Stomach smooth muscle (tissue), 2 donors: ENCODE results near the gene DHODH.
"Not testable (repeated sequence)": the region's sequence is repeated elsewhere in the genome, so short reads cannot be mapped to it uniquely, and the experiment has no call there.

Source experiments
- H3K27ac ChIP-seq: one replicate; pipeline ENCODE4 v1.7.0; 2013; ENCODE audit warnings: mild to moderate bottlenecking, low read length, inconsistent platforms
- H3K27me3 ChIP-seq, 2 donors: one replicate each; pipeline ENCODE4 v1.7.0; 2013; ENCODE audit warnings: low read length in 2 of 2; ENCODE audit not compliant: insufficient read depth in 2 of 2, control insufficient read depth in 1 of 2
- H3K36me3 ChIP-seq, 2 donors: one replicate each; pipeline ENCODE4 v1.7.0; 2013; ENCODE audit warnings: low read length in 2 of 2; ENCODE audit not compliant: control insufficient read depth in 2 of 2, insufficient read depth in 2 of 2
- H3K4me1 ChIP-seq: one replicate; pipeline ENCODE4 v1.7.0; 2013; ENCODE audit warnings: low read length; ENCODE audit not compliant: control insufficient read depth, insufficient read depth
- H3K4me3 ChIP-seq, 2 donors: one replicate each; pipeline ENCODE4 v1.7.0; 2013; ENCODE audit warnings: low read length in 2 of 2
- H3K9ac ChIP-seq, 2 donors: one replicate each; pipeline ENCODE4 v1.7.0; 2013; ENCODE audit warnings: low read length in 2 of 2, mild to moderate bottlenecking in 1 of 2
- H3K9me3 ChIP-seq, 2 donors: one replicate each; pipeline ENCODE4 v1.7.0; 2013; ENCODE audit warnings: low read length in 2 of 2; ENCODE audit not compliant: control insufficient read depth in 2 of 2
- donor health status: healthy.
- donor health status: Pancreatic carcinoma.

The DHODH gene

GRCh38 chr16:72055911-72056310 lies 47.4 kb downstream of the DHODH start:
- Histone ChIP-seq H3K4me3 (no peak overlapping the region), H3K36me3 (no peaks in the 10 kb centered on the region), H3K9ac (no peak overlapping the region), H3K27ac (no peak overlapping the region), H3K4me1 (no peaks in the 10 kb centered on the region), H3K9me3 (no peaks in the 10 kb centered on the region), H3K27me3 (no peaks in the 10 kb centered on the region)

DNA sequence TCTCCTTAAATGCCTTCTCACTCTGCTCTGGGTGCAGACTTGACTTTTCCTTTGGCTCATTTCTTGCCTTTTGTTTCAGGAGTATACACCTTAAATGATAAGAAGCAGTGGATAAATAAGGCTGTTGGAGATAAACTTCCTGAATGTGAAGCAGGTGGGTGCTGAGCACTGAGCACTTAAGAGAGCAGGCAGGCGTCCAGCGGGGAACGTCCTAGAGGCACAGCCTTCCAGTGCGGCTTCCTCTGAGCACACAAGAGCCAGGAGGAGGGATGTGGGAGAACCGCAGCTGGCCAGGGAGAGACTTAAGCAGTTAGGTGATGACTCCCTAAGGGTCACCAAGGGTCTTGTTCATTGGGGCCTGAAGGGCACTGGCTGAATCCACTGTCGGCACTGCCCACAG lies 48.8 kb downstream of the DHODH start:
- H3K36me3 ChIP-seq, H3K27ac ChIP-seq, H3K9ac ChIP-seq, H3K4me3 ChIP-seq, H3K27me3 ChIP-seq, H3K4me1 ChIP-seq, H3K9me3 ChIP-seq: not testable (repeated sequence)

DNA sequence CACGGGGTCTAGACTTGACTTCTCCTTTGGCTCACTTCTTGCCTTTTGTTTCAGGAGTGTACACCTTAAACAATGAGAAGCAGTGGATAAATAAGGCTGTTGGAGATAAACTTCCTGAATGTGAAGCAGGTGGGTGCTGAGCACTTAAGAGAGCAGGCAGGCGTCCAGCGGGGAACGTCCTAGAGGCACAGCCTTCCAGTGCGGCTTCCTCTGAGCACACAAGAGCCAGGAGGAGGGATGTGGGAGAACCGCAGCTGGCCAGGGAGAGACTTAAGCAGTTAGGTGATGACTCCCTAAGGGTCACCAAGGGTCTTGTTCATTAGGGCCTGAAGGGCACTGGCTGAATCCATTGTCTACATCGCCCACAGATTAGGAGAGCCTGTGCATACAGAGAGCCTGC lies 50.5 kb downstream of the DHODH start:
- H3K36me3 ChIP-seq, H3K4me3 ChIP-seq, H3K9ac ChIP-seq, H3K4me1 ChIP-seq, H3K27me3 ChIP-seq, H3K9me3 ChIP-seq, H3K27ac ChIP-seq: not testable (repeated sequence)

GRCh38 chr16:72060405-72060804 lies 51.9 kb downstream of the DHODH start:
- no peaks in the 10 kb centered on the region for H3K36me3 ChIP-seq

GRCh38 chr16:72061564-72061963 lies 53.0 kb downstream of the DHODH start:
- Histone ChIP-seq H3K4me1 (no peaks in the 10 kb centered on the region), H3K9ac (no peak overlapping the region), H3K36me3 (no peaks in the 10 kb centered on the region), H3K9me3 (no peaks in the 10 kb centered on the region), H3K4me3 (no peak overlapping the region), H3K27ac (no peak overlapping the region), H3K27me3 (no peaks in the 10 kb centered on the region)

More at GRCh38 chr16:72060405-72060804, 51.9 kb downstream of the DHODH start:
- H3K4me3 ChIP-seq: no peak overlapping the region
- H3K27me3 ChIP-seq: no peaks in the 10 kb centered on the region
- no peaks in the 10 kb centered on the region for H3K9me3 ChIP-seq
- no peak overlapping the region for H3K9ac ChIP-seq
- no peaks in the 10 kb centered on the region for H3K4me1 ChIP-seq
- no peak overlapping the region for H3K27ac ChIP-seq

- Histone ChIP-seq H3K9me3 (no peaks in the 10 kb centered on the region), H3K4me3 (no peak overlapping the region), H3K9ac (no peak overlapping the region), H3K36me3 (no peaks in the 10 kb centered on the region), H3K27me3 (no peaks in the 10 kb centered on the region), H3K27ac (no peak overlapping the region), H3K4me1 (no peaks in the 10 kb centered on the region)
Observed at GRCh38 chr16:72064361-72064894, 55.9 kb downstream of the DHODH start.

DNA sequence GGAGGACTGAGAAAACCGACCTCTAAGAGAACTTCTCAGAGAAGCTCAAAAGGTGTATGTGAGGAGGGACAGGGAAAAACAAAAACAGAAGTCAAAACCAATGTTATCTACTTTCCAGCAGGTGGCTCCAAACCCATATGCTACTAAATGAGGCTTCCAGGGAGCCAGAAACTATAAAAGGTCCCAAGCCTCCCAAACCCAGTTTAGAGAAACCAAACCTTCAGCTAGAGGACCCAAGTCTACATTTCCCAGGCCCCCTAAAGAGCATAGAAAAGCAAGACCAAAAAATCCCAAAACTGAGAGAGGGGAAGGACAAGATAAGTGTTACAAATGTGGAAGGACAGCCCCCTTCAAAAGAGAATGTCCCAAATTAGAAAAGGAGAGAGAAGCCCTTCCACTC lies 58.2 kb downstream of the DHODH start:
- Histone ChIP-seq H3K4me1 (no peaks in the 10 kb centered on the region), H3K9ac (no peak overlapping the region), H3K27me3 (no peaks in the 10 kb centered on the region), H3K9me3 (no peaks in the 10 kb centered on the region), H3K27ac (no peak overlapping the region), H3K4me3 (no peak overlapping the region), H3K36me3 (no peaks in the 10 kb centered on the region)

DNA sequence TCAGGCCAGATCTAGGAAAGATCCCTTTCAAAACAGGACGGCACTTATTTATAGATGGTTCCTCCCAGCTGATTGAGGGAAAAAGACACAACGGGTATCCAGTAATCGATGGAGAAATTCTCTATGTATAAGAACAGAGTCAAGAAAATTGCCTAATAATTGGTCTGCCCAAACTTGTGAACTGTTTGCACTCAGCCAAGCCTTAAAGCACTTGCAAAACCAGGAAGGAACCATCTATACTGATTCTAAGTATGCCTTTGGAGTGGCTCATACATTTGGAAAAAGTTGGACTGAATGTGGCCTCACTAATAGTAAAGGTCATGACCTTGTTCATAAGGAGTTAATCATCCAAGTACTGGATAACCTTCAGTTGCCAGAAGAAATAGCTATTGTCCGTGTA lies 60.4 kb downstream of the DHODH start:
- Histone ChIP-seq H3K27ac (no peak overlapping the region), H3K4me3 (no peak overlapping the region), H3K4me1 (peaks cover 11% of the 10 kb centered on the region), H3K27me3 (no peaks in the 10 kb centered on the region), H3K9me3 (no peaks in the 10 kb centered on the region), H3K36me3 (no peaks in the 10 kb centered on the region), H3K9ac (no peak overlapping the region)

DNA sequence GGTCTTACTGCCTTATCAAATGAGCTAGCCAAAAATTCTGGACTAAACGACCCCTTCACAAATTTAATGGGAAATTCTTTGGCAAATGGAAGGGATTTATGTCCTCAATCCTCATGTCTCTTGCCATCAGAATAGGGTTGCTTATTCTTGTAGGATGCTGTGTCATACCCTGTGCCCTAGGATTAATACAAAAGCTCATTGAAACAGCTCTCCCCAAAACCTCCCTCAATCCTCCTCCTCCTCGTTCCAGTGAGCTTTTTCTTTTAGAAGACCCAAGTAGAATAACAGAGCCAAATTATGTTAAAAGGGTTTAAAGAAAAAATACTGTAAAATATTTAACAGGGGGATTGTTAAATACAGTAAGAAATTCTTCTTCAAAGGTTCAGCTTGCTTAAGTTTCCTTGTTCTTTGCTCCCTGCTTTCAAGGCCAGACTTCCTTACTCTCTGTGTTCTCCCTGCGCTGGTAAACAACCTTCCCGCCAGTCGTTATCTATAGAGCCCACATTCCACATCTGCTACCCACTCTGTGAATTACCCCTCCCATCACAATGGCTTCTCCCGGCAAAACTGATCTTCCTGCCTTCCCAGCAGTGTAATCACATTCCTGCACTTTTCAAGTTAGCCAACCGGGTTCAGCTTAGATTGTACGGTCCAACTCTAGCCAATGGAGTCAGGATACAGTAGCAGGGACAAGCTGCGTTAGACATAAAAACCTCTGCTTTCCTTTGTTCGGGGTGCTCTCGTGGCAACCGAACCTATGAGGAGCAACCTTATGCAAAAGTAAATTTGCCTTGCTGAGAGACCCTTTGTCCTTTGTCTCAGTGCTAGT lies 64.2 kb downstream of the DHODH start:
- Histone ChIP-seq H3K4me3 (no peak overlapping the region), H3K9me3 (no peaks in the 10 kb centered on the region), H3K27me3 (no peaks in the 10 kb centered on the region), H3K9ac (no peak overlapping the region), H3K27ac (peak overlapping the region; percentile 46), H3K4me1 (peaks cover 14% of the 10 kb centered on the region), H3K36me3 (no peaks in the 10 kb centered on the region)

- H3K27me3 ChIP-seq: no peaks in the 10 kb centered on the region
- H3K27ac ChIP-seq: peak overlapping the region; percentile 46
- H3K9ac ChIP-seq: peak overlapping the region in 1 of 2 donors; percentile 29
- no peaks in the 10 kb centered on the region for H3K36me3 ChIP-seq
- peaks cover 14% of the 10 kb centered on the region for H3K4me1 ChIP-seq
- no peaks in the 10 kb centered on the region for H3K9me3 ChIP-seq
- H3K4me3 ChIP-seq: peak overlapping the region in 1 of 2 donors; percentile 29
Observed at GRCh38 chr16:72073560-72074230, 65.2 kb downstream of the DHODH start.

GRCh38 chr16:72075067-72075466 lies 66.5 kb downstream of the DHODH start:
- not testable (repeated sequence) for H3K27ac ChIP-seq, H3K9me3 ChIP-seq, H3K27me3 ChIP-seq, H3K9ac ChIP-seq, H3K36me3 ChIP-seq, H3K4me3 ChIP-seq
- peaks cover 14% of the 10 kb centered on the region for H3K4me1 ChIP-seq
